Spleen (tissue), 7 donors: ENCODE measurements around the gene PELI2.

Experiments used
- POLR2A ChIP-seq, 3 donors: fragments of 450-650 bp; IDR thresholded peaks; one replicate each; pipeline ENCODE4 v1.5.1; 2017; ENCODE audit warnings: antibody characterized with exemption in 3 of 3, mild to moderate bottlenecking in 1 of 3
- TF ChIP-seq, protein P1 (sequence below), 11 experiments: fragments of 200-600 bp in 7 of 11; fragments of 450-650 bp in 4 of 11; sonication (generic) in 4 of 11; IDR thresholded peaks in 8 of 11; conservative IDR thresholded peaks in 3 of 11; 1 replicate in 7 of 11; 2 replicates in 4 of 11; pipeline versions ENCODE4 v1.4.0 to v1.8.0; 2016 to 2021; ENCODE audit warnings: antibody characterized with exemption in 11 of 11, inconsistent platforms in 4 of 11, mild to moderate bottlenecking in 1 of 11
- donor health status: DM: no; HTN: no; CAD: no; lungs with moderate emphysema.
- donor health status: DM: no; HTN: no; CAD: no.
- donor health status: DM: no; HTN: no; CAD: no.

DNA sequence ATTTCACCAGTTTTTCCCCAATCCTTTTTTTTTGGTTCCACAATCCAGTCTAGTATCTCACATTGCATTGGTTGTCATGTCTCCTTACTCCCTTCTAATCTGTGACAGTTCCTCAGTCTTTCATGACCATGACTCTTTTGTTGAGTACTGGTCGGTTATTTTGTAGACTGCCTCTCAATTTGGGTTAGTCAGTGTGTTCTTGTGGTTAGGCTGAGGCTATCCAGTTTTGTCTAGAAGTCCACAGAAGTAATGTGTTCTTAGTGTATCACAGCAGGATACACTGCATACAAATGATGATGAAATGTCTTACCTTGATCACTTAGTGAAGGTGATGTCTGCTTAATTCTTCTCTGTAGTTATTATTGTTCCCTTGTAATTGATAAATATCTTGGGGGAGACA is 24.8 kb downstream of the PELI2 start:
- TF ChIP-seq, protein P1, sequence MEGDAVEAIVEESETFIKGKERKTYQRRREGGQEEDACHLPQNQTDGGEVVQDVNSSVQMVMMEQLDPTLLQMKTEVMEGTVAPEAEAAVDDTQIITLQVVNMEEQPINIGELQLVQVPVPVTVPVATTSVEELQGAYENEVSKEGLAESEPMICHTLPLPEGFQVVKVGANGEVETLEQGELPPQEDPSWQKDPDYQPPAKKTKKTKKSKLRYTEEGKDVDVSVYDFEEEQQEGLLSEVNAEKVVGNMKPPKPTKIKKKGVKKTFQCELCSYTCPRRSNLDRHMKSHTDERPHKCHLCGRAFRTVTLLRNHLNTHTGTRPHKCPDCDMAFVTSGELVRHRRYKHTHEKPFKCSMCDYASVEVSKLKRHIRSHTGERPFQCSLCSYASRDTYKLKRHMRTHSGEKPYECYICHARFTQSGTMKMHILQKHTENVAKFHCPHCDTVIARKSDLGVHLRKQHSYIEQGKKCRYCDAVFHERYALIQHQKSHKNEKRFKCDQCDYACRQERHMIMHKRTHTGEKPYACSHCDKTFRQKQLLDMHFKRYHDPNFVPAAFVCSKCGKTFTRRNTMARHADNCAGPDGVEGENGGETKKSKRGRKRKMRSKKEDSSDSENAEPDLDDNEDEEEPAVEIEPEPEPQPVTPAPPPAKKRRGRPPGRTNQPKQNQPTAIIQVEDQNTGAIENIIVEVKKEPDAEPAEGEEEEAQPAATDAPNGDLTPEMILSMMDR (IDR thresholded peaks at IDR 0.05 in 8 of 11, conservative IDR thresholded peaks at IDR 0.05 in 3 of 11): no peak
- no peak for TF ChIP-seq POLR2A (IDR thresholded peaks at IDR 0.05)
